AG10803 (cell line): ENCODE data around the gene ELMO3.
A peak's percentile ranks its signal among the peaks of the same experiment; 100 is the strongest.

ENCODE experiments used
- DNase-seq: peaks from one replicate; pipeline ENCODE4 v3.0.0; 2010; ENCODE audit warnings: low read depth
- H3K4me3 ChIP-seq: 2 replicates; pipeline ENCODE4 v1.5.1; 2011; ENCODE audit warnings: mild to moderate bottlenecking, low read length, control low read depth
- TF ChIP-seq, protein P1 (sequence below): conservative IDR thresholded peaks from 2 replicates; pipeline ENCODE4 v1.5.1; 2011; ENCODE audit warnings: mild to moderate bottlenecking, low read length, control low read depth, inconsistent platforms

Gene ELMO3

DNA sequence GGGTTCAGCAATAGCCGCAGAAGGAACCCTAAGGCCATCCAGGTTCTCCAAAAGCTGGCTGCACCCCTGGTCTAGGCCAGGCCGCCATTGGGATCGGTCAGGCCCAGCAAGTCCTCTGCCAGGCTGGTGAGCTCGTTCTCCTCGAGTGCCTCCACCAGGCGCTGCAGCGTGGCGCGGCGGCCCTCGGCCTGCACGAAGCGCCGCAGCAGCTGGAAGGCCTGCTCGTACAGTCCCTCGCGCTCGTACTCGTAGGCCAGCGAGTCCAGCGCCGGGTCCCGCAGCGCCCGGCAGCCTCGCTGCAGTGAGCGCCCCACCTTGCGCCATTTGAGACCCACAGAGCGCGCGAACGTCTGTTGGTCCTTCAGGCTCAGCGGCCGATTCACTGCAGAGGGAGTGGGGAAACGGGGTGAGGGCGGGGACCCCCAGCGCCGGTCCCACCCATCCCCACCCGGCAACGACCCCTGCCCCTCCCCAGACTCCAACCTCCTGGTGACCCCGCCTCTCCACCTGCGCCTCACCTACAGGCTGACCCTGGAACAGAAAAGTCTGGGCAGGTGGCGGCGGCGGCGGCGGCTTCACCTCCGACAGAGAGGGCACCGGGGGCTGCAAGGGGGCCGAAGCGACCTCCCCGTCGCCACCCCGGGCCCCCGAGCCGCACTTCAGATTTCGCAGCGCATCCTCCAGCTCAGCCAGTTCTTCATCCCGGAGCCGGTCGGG lies 44.2 kb upstream of the ELMO3 start:
- DNase-seq: no peak
- H3K4me3 ChIP-seq: peak overlapping the region; percentile 35
- TF ChIP-seq, protein P1, sequence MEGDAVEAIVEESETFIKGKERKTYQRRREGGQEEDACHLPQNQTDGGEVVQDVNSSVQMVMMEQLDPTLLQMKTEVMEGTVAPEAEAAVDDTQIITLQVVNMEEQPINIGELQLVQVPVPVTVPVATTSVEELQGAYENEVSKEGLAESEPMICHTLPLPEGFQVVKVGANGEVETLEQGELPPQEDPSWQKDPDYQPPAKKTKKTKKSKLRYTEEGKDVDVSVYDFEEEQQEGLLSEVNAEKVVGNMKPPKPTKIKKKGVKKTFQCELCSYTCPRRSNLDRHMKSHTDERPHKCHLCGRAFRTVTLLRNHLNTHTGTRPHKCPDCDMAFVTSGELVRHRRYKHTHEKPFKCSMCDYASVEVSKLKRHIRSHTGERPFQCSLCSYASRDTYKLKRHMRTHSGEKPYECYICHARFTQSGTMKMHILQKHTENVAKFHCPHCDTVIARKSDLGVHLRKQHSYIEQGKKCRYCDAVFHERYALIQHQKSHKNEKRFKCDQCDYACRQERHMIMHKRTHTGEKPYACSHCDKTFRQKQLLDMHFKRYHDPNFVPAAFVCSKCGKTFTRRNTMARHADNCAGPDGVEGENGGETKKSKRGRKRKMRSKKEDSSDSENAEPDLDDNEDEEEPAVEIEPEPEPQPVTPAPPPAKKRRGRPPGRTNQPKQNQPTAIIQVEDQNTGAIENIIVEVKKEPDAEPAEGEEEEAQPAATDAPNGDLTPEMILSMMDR: no peak

DNA sequence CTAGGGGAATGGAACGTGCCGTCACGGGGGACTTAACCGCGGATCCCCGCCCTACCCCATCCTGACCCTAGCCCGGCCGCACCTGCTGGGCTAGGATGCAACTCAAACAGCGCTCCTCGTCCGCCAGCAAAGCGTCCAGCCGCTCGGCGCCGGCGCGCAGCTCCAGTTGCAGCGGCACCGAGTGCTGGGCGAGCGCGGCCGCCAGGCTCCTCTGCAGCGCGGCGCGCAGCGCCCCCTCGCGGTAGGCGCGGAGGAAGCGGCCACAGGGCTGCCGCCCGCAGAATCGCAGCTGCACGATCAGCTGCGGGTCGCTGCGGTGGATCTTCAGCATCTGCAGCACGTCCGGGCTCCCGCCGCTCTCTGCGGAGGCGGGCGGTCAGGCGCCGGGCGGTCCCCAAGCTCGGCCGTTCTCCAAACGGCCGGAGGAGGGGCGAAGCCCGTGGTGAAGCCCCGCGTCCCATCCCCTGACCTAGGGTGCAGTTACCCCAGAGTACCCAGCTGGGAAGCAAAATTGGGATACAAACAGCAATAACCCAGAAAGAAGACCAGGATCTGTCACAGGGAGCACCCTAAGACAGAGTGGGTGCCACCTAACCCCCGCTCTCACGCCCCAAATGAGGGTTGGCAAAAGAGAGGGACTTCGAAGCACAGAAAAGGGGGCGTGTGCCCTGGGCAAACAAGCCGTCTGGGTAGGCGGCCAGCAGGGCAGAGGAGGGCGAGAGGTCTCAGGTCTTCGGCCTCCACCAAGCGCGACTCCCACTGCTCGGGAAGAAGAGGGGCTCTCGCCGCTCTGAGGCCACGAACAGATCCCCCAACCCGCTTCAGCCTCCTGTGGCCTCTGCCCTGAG lies 43.4 kb upstream of the ELMO3 start:
- TF ChIP-seq, protein P1: peak; percentile 61
- H3K4me3 ChIP-seq: peak overlapping the region; percentile 35
- DNase-seq: peak; percentile 64

DNA sequence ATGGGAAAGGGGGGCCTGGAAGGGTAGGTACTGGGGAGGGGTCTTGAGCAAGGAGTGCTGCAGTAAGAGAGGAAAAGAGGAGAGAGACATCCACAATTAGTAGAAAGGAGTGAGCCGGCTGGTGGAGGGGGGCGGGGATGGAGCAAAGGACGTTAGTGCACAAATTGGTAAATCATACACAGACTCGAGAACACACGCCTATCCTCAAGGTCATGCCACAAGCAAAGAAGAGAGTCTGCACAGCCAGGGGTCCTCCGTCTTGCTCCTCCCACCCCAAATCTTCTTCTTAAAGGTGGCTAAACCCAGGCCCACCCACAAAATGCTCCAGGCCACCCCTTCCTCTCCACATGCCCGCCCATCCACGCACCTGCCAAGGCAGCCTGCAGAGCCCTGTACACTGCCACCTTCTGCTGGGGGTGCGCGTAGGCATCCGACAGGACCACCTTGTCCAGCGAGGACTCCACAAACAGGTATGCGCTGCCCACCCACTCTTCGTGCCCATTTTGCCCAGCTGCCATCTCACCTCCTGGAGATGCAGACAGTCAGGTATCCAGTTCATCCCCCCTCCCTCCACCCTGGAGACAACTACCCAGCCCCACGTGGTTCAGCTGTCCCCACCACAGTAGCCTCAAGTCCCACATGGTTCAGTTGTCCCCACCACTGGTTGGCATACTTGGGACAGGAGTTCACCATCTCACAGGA lies 42.6 kb upstream of the ELMO3 start:
- TF ChIP-seq, protein P1: no peak
- no peak overlapping the region for H3K4me3 ChIP-seq
- no peak for DNase-seq

DNA sequence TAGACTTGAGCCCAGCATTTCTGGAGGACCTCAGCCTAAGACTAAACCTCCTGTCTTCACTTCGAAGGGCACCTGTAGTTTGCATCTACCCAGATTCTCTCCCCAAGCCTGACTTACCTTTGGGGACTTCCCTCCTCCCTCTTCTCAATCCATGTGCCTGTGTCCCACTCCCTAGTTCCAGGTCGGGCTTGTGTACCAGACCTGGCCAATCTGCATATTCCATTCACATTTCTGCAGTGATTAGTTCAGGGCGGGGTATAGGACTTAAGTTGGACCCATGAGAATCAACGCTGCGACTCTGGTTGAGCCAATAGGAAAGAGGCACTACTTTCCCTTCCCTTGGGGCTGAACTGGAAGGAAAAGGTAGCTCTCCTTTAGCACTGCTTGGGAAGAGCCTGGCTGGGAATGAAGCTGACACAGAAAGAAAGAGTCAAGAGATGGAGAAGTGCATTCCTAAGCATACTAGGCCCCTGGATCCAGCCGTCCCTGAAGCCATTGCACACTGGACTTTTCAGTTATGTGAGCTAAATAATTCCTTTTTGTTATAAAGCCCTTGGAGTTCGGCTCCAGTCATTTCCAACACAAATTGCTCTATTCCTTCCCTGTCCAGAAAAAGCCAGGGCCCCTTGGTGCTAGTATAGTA lies 41.7 kb upstream of the ELMO3 start:
- no peak for DNase-seq
- no peak overlapping the region for H3K4me3 ChIP-seq
- TF ChIP-seq, protein P1: no peak

DNA sequence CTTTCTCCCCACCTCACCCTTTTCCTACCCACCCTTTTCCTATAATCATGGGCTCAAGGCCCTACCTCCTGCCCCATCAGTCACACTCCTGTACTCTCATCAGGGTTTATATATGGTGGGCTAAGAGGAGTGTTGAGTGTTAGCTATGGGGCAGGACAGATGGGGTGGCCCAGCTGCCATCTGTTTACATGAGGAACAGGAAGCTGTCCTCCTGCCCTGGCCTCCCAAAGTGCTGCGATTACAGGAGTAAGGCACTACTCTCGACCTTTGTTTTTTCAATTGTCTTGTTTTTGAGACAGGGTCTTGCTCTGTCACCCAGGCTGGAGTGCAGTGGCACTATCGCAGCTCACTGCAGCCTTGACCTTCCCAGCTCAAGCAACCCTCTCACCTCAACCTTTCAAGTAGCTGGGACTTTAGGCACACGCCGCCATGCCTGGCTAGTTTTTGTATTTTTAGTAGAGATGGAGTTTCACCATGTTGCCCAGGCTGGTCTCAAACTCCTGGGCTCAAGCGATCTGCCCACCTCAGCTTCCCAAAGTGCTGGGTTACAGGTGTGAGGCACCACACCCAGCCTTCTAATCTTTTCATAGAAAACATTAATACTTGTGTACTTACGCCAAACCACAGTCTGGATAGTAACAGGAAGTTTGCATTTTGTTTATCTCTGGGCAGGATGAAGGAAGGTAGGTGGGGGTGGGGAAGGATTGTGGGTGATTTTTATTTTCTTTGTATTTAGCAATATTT lies 40.9 kb upstream of the ELMO3 start:
- no peak overlapping the region for H3K4me3 ChIP-seq
- no peak for DNase-seq
- TF ChIP-seq, protein P1: no peak
